HG03135 (cell line): ENCODE measurements around the gene SRPX2.
"Not testable (repeated sequence)": the region's sequence is repeated elsewhere in the genome, so short reads cannot be mapped to it uniquely, and the experiment has no call there.

ENCODE experiments used
- ATAC-seq: cut with Tn5 transposase; IDR thresholded peaks from one replicate; pipeline ENCODE4 v1.9.1; 2021; ENCODE audit warnings: mild to moderate bottlenecking, moderate library complexity; ENCODE audit not compliant: unreplicated experiment

Gene SRPX2

GRCh38 chrX:100695991-100696390 lies 52.0 kb downstream of the SRPX2 start:
- no peak for ATAC-seq

DNA sequence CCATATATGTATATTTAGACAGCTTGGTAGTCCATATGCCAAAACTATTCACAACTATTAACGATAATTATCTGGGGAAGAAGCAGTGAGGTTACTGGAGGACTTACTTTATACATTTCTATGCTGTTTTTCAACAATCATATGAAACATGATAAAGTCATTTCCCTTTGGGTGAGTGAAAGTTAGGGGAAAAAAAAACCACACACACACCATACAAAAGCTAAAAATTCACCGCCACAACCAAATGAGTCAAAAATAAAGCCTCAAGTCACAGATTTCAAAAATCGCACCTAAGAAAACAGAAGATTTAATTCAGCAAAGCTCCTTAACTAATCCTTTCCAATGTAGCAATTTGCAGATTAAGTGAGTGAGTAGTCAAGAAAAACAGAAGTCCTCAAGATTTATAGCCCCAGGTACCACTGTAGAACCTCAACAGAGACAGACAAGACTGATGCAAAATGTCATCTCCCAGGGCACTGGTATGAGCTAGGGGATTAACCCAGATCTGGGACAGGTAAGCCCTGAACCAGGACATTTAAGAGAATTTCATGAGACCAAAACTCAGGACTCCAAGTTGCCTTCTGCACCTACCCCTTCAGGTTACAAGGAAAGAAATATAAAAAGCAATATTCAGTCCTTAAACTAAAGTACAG lies 52.8 kb downstream of the SRPX2 start:
- no peak for ATAC-seq

DNA sequence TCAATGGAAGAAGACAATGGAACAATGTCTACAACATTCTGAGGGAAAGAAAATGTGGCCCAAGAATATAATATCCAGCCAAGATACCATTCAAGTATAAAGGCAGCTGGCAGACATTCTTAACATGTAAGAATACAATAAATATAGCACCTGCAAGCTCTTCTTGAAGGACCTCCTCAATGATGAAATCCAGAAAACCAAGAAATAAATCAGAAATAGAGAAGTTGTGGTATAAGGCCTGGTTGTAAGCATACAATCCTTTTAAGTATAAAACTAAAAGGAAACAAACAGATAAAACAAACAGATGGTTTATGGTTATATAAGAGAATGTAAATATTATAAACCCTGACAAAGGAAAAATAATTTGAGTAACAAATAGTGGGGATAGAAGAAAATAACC lies 54.6 kb downstream of the SRPX2 start:
- no peak for ATAC-seq

- no peak for ATAC-seq
Measured at GRCh38 chrX:100700809-100701208, 56.8 kb downstream of the SRPX2 start.

GRCh38 chrX:100704581-100705203 lies 60.7 kb downstream of the SRPX2 start:
- ATAC-seq: no peak

DNA sequence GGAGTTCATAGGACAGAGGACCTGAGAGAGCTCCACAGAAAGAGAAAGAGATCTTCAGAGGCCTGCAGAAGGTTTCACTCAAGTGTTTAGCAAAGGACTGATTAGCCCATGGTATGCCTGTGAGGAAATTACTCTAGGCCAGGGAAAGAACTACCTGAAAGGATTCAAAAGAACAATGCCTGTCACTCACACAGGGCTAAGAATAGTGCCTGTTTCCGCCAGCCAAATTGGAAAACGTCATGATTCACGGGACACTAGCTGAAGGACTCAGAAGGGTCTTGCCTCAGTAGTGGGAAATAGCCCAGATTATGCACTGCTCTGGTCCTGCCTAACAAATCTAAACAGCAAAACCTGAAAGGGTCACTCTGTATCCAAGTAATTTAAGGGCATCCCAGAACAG lies 66.8 kb downstream of the SRPX2 start:
- no peak for ATAC-seq

DNA sequence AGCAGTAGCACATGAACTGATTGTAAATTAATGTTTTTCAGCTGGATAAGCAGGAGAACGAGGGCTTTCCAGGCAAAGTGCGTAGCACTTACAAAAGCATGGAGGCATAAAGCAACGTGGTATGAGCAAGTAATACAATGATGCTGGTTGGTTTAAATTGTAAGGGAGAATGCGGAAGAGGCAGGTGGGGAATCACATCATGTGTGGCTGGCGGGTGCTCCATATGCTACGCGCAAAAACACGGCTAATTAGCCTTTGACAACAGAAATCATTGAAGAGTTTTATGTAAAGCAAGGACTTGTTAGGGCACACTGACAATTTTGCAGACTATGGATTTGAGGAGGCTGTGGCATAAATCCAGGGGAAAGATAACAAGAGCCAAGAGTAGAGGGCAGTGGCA lies 73.4 kb downstream of the SRPX2 start:
- no peak for ATAC-seq

DNA sequence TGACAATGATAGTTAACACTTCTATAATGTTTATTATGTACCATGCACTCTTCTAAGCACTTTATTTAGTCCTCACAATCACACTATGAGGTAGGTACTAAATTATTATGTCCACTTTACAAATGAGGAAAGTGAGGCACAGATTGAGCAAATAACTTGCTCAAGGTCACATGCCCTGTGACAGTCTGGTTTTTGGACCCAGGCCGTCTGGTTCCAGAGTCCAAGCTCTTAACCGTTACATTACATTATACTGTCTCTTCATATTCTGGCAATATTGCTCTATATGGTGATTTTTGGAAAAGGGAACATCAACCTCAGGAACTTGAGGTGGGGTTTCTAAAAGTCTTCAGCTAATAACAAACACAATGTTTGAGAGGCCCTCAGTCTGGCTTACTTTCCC lies 75.1 kb downstream of the SRPX2 start:
- no peak for ATAC-seq

- no peak for ATAC-seq
Measured at GRCh38 chrX:100720301-100720700, 76.3 kb downstream of the SRPX2 start.

- no peak for ATAC-seq
Measured at GRCh38 chrX:100721328-100721727, 77.3 kb downstream of the SRPX2 start.

- ATAC-seq: not testable (repeated sequence)
Measured at GRCh38 chrX:100724006-100724405, 80.0 kb downstream of the SRPX2 start.
